HG03432 (cell line): Measurements from ENCODE around the gene RBMS1.
A peak's percentile ranks its signal among the peaks of the same experiment; 100 is the strongest.

Source experiments
- ATAC-seq: cut with Tn5 transposase; IDR thresholded peaks from one replicate; pipeline ENCODE4 v1.9.1; 2021; ENCODE audit warnings: mild to moderate bottlenecking, moderate library complexity; ENCODE audit not compliant: unreplicated experiment

Gene RBMS1

GRCh38 chr2:160337728-160338127 lies 155.9 kb downstream of the RBMS1 start:
- ATAC-seq = no peak

GRCh38 chr2:160336635-160337034 lies 157.0 kb downstream of the RBMS1 start:
- no peak for ATAC-seq

GRCh38 chr2:160336105-160336504 lies 157.5 kb downstream of the RBMS1 start:
- ATAC-seq = no peak

GRCh38 chr2:160335441-160335840 lies 158.2 kb downstream of the RBMS1 start:
- no peak for ATAC-seq

GRCh38 chr2:160334028-160334741 lies 159.4 kb downstream of the RBMS1 start:
- ATAC-seq = no peak

- ATAC-seq = no peak
Measured at GRCh38 chr2:160333324-160334027, 160.1 kb downstream of the RBMS1 start.

GRCh38 chr2:160332318-160332717 lies 161.3 kb downstream of the RBMS1 start:
- no peak for ATAC-seq

- no peak for ATAC-seq
Measured at GRCh38 chr2:160331258-160332025, 162.2 kb downstream of the RBMS1 start.

- ATAC-seq = no peak
Measured at GRCh38 chr2:160328811-160329527, 164.6 kb downstream of the RBMS1 start.

GRCh38 chr2:160326786-160327185 lies 166.8 kb downstream of the RBMS1 start:
- no peak for ATAC-seq

- no peak for ATAC-seq
Measured at GRCh38 chr2:160325418-160325817, 168.2 kb downstream of the RBMS1 start.

- ATAC-seq = no peak
Measured at GRCh38 chr2:160324917-160325316, 168.7 kb downstream of the RBMS1 start.

- ATAC-seq = peak; percentile 65
Measured at GRCh38 chr2:160324161-160324800, 169.3 kb downstream of the RBMS1 start.

- peak; percentile 80 for ATAC-seq
Measured at GRCh38 chr2:160322320-160322719, 171.3 kb downstream of the RBMS1 start.

- ATAC-seq = no peak
Measured at GRCh38 chr2:160321006-160321405, 172.6 kb downstream of the RBMS1 start.

GRCh38 chr2:160319700-160320099 lies 173.9 kb downstream of the RBMS1 start:
- ATAC-seq = no peak

- no peak for ATAC-seq
Measured at GRCh38 chr2:160318218-160318617, 175.4 kb downstream of the RBMS1 start.

- ATAC-seq = no peak
Measured at GRCh38 chr2:160317181-160318099, 176.2 kb downstream of the RBMS1 start.

- ATAC-seq = no peak
Measured at GRCh38 chr2:160315337-160315736, 178.3 kb downstream of the RBMS1 start.
